Measurements from ENCODE around the gene PTCH1.

PTCH1 gene

DNA sequence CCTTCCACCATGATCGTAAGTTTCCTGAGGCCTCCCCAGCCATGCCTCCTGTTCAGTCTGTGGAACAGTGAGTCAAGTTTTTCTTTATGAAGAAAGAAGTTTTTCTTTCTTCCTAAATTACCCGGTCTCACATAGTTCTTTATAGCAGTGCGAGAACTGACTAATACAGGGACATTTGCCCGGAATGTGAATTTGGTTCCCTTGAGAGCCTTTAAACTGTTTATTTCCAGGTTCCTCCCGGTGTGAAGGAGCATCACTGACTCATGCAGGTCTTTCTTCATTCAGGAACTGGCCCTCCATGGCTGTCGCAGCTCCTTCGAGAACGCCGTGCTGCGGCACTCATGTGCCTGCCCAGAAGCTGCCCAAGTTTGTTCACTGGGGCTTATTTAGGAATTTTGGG is 87.7 kb downstream of the PTCH1 start:
- H3K4me3 ChIP-seq (ENCODE audit: low read length), result no peak overlapping the region
- no peak for DNase-seq (ENCODE audit: low read depth, low spot score)

- peak; percentile 24 for DNase-seq (ENCODE audit: low read depth, low spot score)
- peak overlapping the region; percentile 63 for H3K4me3 ChIP-seq (ENCODE audit: low read length)
Measured at GRCh38 chr9:95425910-95426551, 90.7 kb downstream of the PTCH1 start.

DNA sequence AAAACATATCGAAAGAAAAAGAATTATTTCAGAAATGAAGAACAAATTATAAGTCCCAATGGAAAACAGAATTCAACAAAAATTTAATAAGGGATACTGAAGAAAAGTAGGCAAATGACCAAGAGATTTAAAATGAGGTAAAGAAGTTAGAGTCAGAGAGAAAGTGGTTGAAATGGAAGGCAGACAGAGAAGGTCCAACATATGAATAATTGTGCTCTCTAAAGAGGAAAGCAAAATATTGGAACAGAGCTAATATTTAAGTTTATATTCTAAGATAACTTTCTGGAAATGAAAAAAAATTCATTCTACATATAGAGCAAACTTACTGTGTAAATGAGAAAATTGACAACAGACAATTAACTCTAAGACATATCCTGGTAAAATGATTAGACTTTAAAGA is 94.1 kb downstream of the PTCH1 start:
- DNase-seq (ENCODE audit: low read depth, low spot score), result no peak
- H3K4me3 ChIP-seq (ENCODE audit: low read length), result no peak overlapping the region

DNA sequence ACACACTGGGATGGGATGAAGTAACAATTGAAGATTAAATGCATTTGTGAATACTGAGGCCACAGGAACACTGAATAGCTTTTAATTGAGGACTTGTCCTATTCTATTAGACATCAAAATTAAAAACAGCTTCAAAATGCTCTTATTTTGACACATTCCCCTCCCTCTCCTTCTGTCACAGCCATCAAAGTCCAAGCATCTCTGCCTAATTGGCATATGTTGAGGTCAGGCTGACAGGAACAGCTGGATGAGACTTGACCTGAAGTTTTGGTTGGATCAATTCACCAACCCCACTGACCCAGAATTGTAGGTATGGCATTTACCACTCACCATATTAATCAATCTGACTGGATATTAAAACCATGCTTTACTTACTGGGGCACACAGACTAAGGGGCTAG is 96.3 kb downstream of the PTCH1 start:
- no peak for DNase-seq (ENCODE audit: low read depth, low spot score)

GRCh38 chr9:95419444-95419843 is 97.3 kb downstream of the PTCH1 start:
- no peak overlapping the region for H3K4me3 ChIP-seq (ENCODE audit: low read length)
- DNase-seq (ENCODE audit: low read depth, low spot score), result no peak

More for the DNA sequence above, 96.3 kb downstream of the PTCH1 start:
- no peak overlapping the region for H3K4me3 ChIP-seq (ENCODE audit: low read length)

- no peak overlapping the region for H3K4me3 ChIP-seq (ENCODE audit: low read length)
- no peak for DNase-seq (ENCODE audit: low read depth, low spot score)
Measured at GRCh38 chr9:95415158-95415557, 101.6 kb downstream of the PTCH1 start.

DNA sequence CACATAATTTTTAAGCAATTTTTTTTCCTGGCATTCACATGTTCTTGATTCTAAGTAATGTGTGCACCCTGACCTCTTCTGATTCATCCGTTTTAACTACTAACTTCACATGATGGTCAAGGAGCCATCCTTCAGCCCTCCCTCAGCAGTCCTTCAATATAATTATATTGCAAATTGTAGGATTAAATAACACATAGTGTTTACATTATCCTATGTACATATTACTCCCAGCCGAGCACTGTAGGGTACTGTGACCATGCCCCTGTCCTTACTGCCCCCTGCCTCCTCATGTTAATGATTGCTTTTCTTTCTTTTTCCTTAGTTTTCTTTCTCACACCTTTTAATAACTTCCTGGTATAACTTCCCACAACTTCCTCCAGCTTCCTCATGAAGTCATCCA is 103.0 kb downstream of the PTCH1 start:
- H3K4me3 ChIP-seq (ENCODE audit: low read length), result no peak overlapping the region
- no peak for DNase-seq (ENCODE audit: low read depth, low spot score)

DNA sequence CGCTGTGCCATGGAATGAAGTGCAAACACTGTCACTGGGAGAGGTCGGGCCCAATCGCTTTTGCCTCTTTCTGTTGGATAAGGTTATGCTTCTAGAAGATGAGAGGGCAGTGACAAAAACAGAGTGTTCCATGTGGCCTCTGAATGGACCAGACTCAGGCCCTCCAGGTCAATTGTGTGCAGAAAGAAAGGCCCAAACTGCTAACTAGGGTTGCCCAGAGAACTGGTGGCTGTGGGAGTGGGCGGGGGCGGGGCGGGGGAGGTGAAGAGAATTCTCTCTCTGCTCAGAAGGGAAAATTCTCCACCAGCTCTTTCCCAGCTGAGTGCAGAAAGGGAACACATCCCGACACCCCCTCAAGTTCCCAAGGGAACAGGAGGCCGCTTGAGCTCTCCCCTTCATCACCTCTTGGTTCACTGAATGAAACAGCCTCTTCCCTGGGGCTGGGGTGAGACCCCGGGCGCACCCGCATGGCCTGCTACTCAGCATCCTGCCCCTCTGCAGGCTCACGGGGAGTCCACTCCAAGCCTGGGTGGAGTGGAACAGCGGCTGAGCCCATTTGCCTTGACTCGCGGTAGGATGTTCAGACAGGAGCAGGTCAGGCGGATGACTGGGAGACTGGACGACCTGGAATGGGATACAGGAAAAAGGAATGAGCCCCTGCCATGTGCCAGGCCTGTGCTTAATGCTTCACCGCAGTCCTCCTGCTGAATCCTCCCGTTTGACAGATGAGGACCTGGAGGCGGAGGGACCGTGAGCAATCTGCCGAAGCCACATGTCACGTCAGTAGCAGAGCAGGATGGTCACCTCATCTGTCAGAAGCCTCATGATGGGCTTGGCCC is 105.5 kb downstream of the PTCH1 start:
- H3K4me3 ChIP-seq (ENCODE audit: low read length), result no peak overlapping the region
- DNase-seq (ENCODE audit: low read depth, low spot score), result no peak

- H3K4me3 ChIP-seq (ENCODE audit: low read length), result no peak overlapping the region
- no peak for DNase-seq (ENCODE audit: low read depth, low spot score)
Measured at GRCh38 chr9:95409650-95410426, 106.9 kb downstream of the PTCH1 start.

- no peak for DNase-seq (ENCODE audit: low read depth, low spot score)
Measured at GRCh38 chr9:95407524-95407923, 109.2 kb downstream of the PTCH1 start.

DNA sequence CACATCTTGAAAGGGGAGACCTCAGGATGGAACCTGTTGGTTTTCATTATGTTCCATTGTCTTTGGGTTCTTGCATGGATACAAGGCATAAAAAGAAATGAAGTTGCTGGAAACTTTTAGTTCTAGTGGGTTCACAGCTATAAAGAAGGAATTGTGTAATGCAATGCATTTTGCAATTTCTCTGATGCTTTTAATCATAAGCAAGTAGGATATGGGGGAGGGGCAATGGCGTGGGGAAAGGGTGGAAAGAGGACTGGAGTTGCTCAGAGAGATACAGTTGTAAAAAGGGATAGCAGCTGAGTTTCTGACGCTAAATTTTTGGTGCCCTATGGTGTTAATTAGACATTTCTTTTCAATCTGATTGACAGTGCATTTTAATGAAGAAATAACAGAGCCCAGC is 110.7 kb downstream of the PTCH1 start:
- DNase-seq (ENCODE audit: low read depth, low spot score), result no peak

More at GRCh38 chr9:95407524-95407923, 109.2 kb downstream of the PTCH1 start:
- H3K4me3 ChIP-seq (ENCODE audit: low read length), result no peak overlapping the region

GRCh38 chr9:95399261-95399660 is 117.5 kb downstream of the PTCH1 start:
- H3K4me3 ChIP-seq (ENCODE audit: low read length), result no peak overlapping the region
- DNase-seq (ENCODE audit: low read depth, low spot score), result no peak

More for the DNA sequence above, 110.7 kb downstream of the PTCH1 start:
- H3K4me3 ChIP-seq (ENCODE audit: low read length), result no peak overlapping the region

Measured in Jurkat, Clone E6-1 (cell line).